GM12878 (cell line): ENCODE measurements around the gene MAFF. TPM values are rescaled to one million over a fixed set of nuclear protein-coding genes. Genes with fewer than 3 reads are reported as not detected.

ENCODE experiments used
- ATAC-seq: fragments of 200-7000 bp; cut with Tn5 transposase; 3 replicates; pipeline ENCODE4 v1.9.1; 2020; ENCODE audit warnings: mild to moderate bottlenecking, moderate library complexity
- BruUV-seq: library from RNA; stranded (reverse); fragments of 400-500 nt; replicated peaks from 2 replicates; lab custom pipeline; 2021; lab: Mats Ljungman, UMichigan
- CTCF ChIA-PET: fragments of 300-600 bp; sonication (Branson Sonifier 250); formaldehyde crosslinking; extraction: SDS; loops from one replicate; lab custom pipeline; 2021; ENCODE audit warnings: inconsistent platforms; lab: Yijun Ruan, JAX
- POLR2A ChIA-PET: fragments of 350-600 bp; formaldehyde crosslinking; extraction: SDS; loops from one replicate; lab custom pipeline; 2021; ENCODE audit warnings: inconsistent platforms; lab: Charles Lee
- RAD21 ChIA-PET: fragments of 300-600 bp; sonication (Branson Sonifier 250); formaldehyde crosslinking; loops from one replicate; lab custom pipeline; 2023; ENCODE audit warnings: antibody characterized with exemption; ENCODE audit not compliant: unreplicated experiment; lab: Charles Lee
- SMC1A ChIA-PET: fragments of 300-600 bp; sonication (Branson Sonifier 250); formaldehyde crosslinking; loops from one replicate; lab custom pipeline; 2023; ENCODE audit not compliant: unreplicated experiment, uncharacterized antibody; lab: Charles Lee
- DNase-seq: peaks from one replicate; pipeline ENCODE4 v3.0.0-alpha.2; 2011; ENCODE audit warnings: low read depth, low spot score
- FAIRE-seq: peaks from 3 replicates; lab custom pipeline; 2011; peaks lifted over from hg19 to GRCh38; lab: Jason Lieb, UNC
- H2AFZ ChIP-seq: 2 replicates; pipeline ENCODE4 v1.6.0; 2011; ENCODE audit warnings: low read depth, low read length, control low read depth; ENCODE audit not compliant: control insufficient read depth
- H3K27ac ChIP-seq: 2 replicates; pipeline ENCODE4 v1.5.1; 2011; ENCODE audit warnings: control low read depth; ENCODE audit not compliant: control insufficient read depth, insufficient read depth
- H3K27me3 ChIP-seq, 2 experiments: replicated peaks in 1 of 2; 2 replicates each; pipeline versions ENCODE4 v1.6.0 to v1.6.1; 2011; ENCODE audit warnings: low read length in 1 of 2; ENCODE audit not compliant: control insufficient read depth in 2 of 2, insufficient read depth in 2 of 2
- H3K36me3 ChIP-seq, 2 experiments: 2 replicates each; pipeline ENCODE4 v1.5.1; 2011; ENCODE audit warnings: low read length in 1 of 2; ENCODE audit not compliant: control insufficient read depth in 2 of 2, insufficient read depth in 2 of 2
- H3K4me1 ChIP-seq: 2 replicates; pipeline ENCODE4 v1.6.1; 2011; ENCODE audit warnings: mild to moderate bottlenecking, low read length, moderate library complexity, mixed read lengths; ENCODE audit not compliant: control insufficient read depth, insufficient read depth
- H3K4me2 ChIP-seq: 2 replicates; pipeline ENCODE4 v1.6.0; 2011; ENCODE audit warnings: control low read depth; ENCODE audit not compliant: control insufficient read depth, insufficient read depth
- H3K4me3 ChIP-seq: fragments of 200-600 bp; sonication (generic); 2 replicates; pipeline ENCODE4 v1.5.1; 2016
- H3K79me2 ChIP-seq: 2 replicates; pipeline ENCODE4 v1.6.0; 2011; ENCODE audit warnings: low read length; ENCODE audit not compliant: control insufficient read depth, insufficient read depth
- H3K9ac ChIP-seq: 2 replicates; pipeline ENCODE4 v1.8.0; 2011; ENCODE audit warnings: low read length, control low read depth, mixed read lengths; ENCODE audit not compliant: control insufficient read depth, insufficient read depth
- H3K9me3 ChIP-seq: replicated peaks from 3 replicates; pipeline ENCODE4 v1.5.1; 2011; ENCODE audit warnings: mild to moderate bottlenecking, low read length; ENCODE audit not compliant: control insufficient read depth, insufficient read depth
- H4K20me1 ChIP-seq: 2 replicates; pipeline ENCODE4 v1.6.0; 2011; ENCODE audit not compliant: control insufficient read depth, insufficient read depth
- CBX5 ChIP-seq: sonication (generic); IDR thresholded peaks from 2 replicates; pipeline ENCODE4 v1.6.1; 2016; ENCODE audit warnings: low read depth, moderate library complexity, mild to moderate bottlenecking, inconsistent platforms
- CHD4 ChIP-seq: fragments of 200-600 bp; sonication (generic); IDR thresholded peaks from 2 replicates; pipeline ENCODE4 v1.6.1; 2016; ENCODE audit warnings: mild to moderate bottlenecking
- EED ChIP-seq: sonication (generic); IDR thresholded peaks from 2 replicates; pipeline ENCODE4 v1.6.1; 2016; ENCODE audit warnings: antibody characterized with exemption, low read depth
- IKZF2 ChIP-seq, 2 experiments: fragments of 450-650 bp; IDR thresholded peaks; 2 replicates each; pipeline ENCODE4 v1.6.1; 2017; ENCODE audit warnings: mild to moderate bottlenecking in 2 of 2, moderate library complexity in 2 of 2
- KDM1A ChIP-seq: fragments of 200-600 bp; sonication (generic); IDR thresholded peaks from 2 replicates; pipeline ENCODE4 v1.6.1; 2016; ENCODE audit warnings: borderline replicate concordance
- PAX8 ChIP-seq: fragments of 450-650 bp; IDR thresholded peaks from 2 replicates; pipeline ENCODE4 v1.6.1; 2017; ENCODE audit warnings: mild to moderate bottlenecking, moderate library complexity
- POLR2AphosphoS2 ChIP-seq: IDR thresholded peaks from 2 replicates; pipeline ENCODE4 v1.6.1; 2011; ENCODE audit warnings: low read depth, mild to moderate bottlenecking, low read length, improper control_type of control experiment, moderate library complexity
- RBBP5 ChIP-seq: fragments of 200-600 bp; sonication (generic); conservative IDR thresholded peaks from 2 replicates; pipeline ENCODE4 v1.6.1; 2016
- RUNX3 ChIP-seq: IDR thresholded peaks from 2 replicates; pipeline ENCODE4 v1.6.1; 2012; ENCODE audit warnings: low read length, inconsistent platforms
- SMARCA5 ChIP-seq: fragments of 450-650 bp; IDR thresholded peaks from 2 replicates; pipeline ENCODE4 v1.6.1; 2017; ENCODE audit warnings: mild to moderate bottlenecking
- SPI1 ChIP-seq: IDR thresholded peaks from 2 replicates; pipeline ENCODE4 v1.6.1; 2011; ENCODE audit warnings: low read depth, mild to moderate bottlenecking, low read length, moderate library complexity, borderline replicate concordance; ENCODE audit not compliant: insufficient read depth
- STAT1 ChIP-seq: fragments of 450-650 bp; conservative IDR thresholded peaks from 2 replicates; pipeline ENCODE4 v1.6.1; 2014; ENCODE audit warnings: antibody characterized with exemption, mild to moderate bottlenecking
- WRNIP1 ChIP-seq: IDR thresholded peaks from 2 replicates; pipeline ENCODE4 v1.6.1; 2011; ENCODE audit warnings: low read depth, low read length, improper control_type of control experiment, borderline replicate concordance
- ZBED1 ChIP-seq: IDR thresholded peaks from 2 replicates; pipeline ENCODE4 v1.6.1; 2016; ENCODE audit warnings: borderline replicate concordance
- WGBS: methylation state at CpG from one replicate; pipeline ENCODE4 v1.1.6; 2016; ENCODE audit warnings: low lambda C conversion rate; ENCODE audit not compliant: insufficient replicate concordance, insufficient coverage; ENCODE audit errors: missing lambda C conversion rate; 5-methylcytosine and 5-hydroxymethylcytosine counted together
- in situ Hi-C: fragments of 300-500 bp; cut with MboI; formaldehyde crosslinking; loops from 9 replicates; pipeline ENCODE4 v1.14.3; 2018; ENCODE audit warnings: mixed read lengths
- intact Hi-C: fragments of 100-400 bp; cut with micrococcal nuclease; formaldehyde crosslinking; loops from one replicate; pipeline ENCODE4 v1.14.2; 2022; ENCODE audit not compliant: unreplicated experiment
- polyA plus RNA-seq, 11 experiments: library from polyadenylated mRNA; depleted of rRNA in 4 of 11; unstranded in 6 of 11; stranded (reverse) in 5 of 11; fragments of >200 nt; fragmentation: Nextera tagmentation in 4 of 11; fragmentation: Illumina TruSeq in 1 of 11; extraction: Ambion mirVana in 4 of 11; extraction: Trizol in 1 of 11; gene quantifications; 1 replicate in 1 of 11; 2 replicates in 10 of 11; pipeline versions ENCODE4 v1.2.1 to v1.2.3, GENCODE V29; 2011 to 2016; ENCODE audit warnings: inconsistent platforms in 2 of 11, missing spikeins in 2 of 11, low read depth in 1 of 11
- total RNA-seq, 4 experiments: library from RNA; depleted of rRNA in 3 of 4; stranded (reverse); fragments of >200 nt in 3 of 4; fragmentation: Illumina TruSeq in 1 of 4; extraction: Trizol in 1 of 4; gene quantifications; 2 replicates each; pipeline versions ENCODE4 v1.2.1 to v1.2.3, GENCODE V29; 2013 to 2021

Gene MAFF
- total and polyA plus RNA-seq, 10 of the 15 experiments (the other 5 are each of a cell fraction or from before 2014, with no cell fraction given) = 0.22 to 2.3 (median 0.81) TPM; not detected in 1

- no TSS peak for BruUV-seq
- H3K4me2 ChIP-seq = no peak overlapping the region
- intact Hi-C loops (no loop called here), in situ Hi-C loops (no loop called here)
- CTCF ChIA-PET = interaction anchor here (0.8 to 4.3 kb wide), 3 partner anchors 9 to 176 kb away, joined by 3 to 22 read pairs (median 4); no protein-coding TSS in a partner anchor
- H3K36me3 ChIP-seq = peaks cover 3 to 5% of the 10 kb centered on the region in 2 experiments; a peak in 3 of 4 replicates
- WGBS = 79% methylated on average over 3 of the region's 3 CpGs
- FAIRE-seq (no peak), ATAC-seq (no peak), DNase-seq (no peak)
- H2AFZ ChIP-seq = no peak overlapping the region
- no peak overlapping the region for H3K9ac ChIP-seq
- SMC1A ChIA-PET = interaction anchor here (1.5 kb wide), 1 partner anchor 176 kb away, joined by 4 read pairs; no protein-coding TSS in a partner anchor
- POLR2A ChIA-PET = no interaction called here
- no peaks in the 10 kb centered on the region for H4K20me1 ChIP-seq
- H3K4me3 ChIP-seq = no peak overlapping the region
- H3K4me1 ChIP-seq = no peaks in the 10 kb centered on the region
- H3K9me3 ChIP-seq = no peaks in the 10 kb centered on the region
- H3K79me2 ChIP-seq = no peaks in the 10 kb centered on the region
- TF ChIP-seq PAX8 (no peak), ZBED1 (no peak), RUNX3 (no peak), IKZF2 (IDR thresholded peaks at IDR 0.05) (no peak), CHD4 (no peak), KDM1A (no peak), SMARCA5 (no peak), STAT1 (no peak), SPI1 (no peak), POLR2AphosphoS2 (no peak), RBBP5 (no peak), EED (no peak), CBX5 (no peak), WRNIP1 (no peak)
- H3K27ac ChIP-seq = no peak overlapping the region
- RAD21 ChIA-PET = interaction anchor here (2.4 kb wide), 1 partner anchor 114 kb away, joined by 9 read pairs; no protein-coding TSS in a partner anchor
- no peaks in the 10 kb centered on the region for H3K27me3 ChIP-seq
These were observed 26.6 kb downstream of the MAFF start for GRCh38 chr22:38228326-38228872.
